Coronary artery (tissue), 2 donors: Measurements from ENCODE around the gene CAPN10.

ENCODE experiments used
- DNase-seq: peaks from one replicate; pipeline ENCODE4 v3.0.0-alpha.2; 2017; ENCODE audit warnings: low spot score
- H3K27ac ChIP-seq, 2 donors: fragments of 200-600 bp; sonication (generic); one replicate each; pipeline ENCODE4 v1.5.1; 2016 to 2019
- H3K4me3 ChIP-seq: fragments of 200-600 bp; sonication (generic); 2 replicates; pipeline ENCODE4 v1.5.1; 2016; ENCODE audit warnings: mild to moderate bottlenecking, moderate library complexity
- CTCF ChIP-seq: fragments of 200-600 bp; sonication (generic); IDR thresholded peaks from one replicate; pipeline ENCODE4 v1.5.1; 2019; ENCODE audit warnings: antibody characterized with exemption

Gene CAPN10

DNA sequence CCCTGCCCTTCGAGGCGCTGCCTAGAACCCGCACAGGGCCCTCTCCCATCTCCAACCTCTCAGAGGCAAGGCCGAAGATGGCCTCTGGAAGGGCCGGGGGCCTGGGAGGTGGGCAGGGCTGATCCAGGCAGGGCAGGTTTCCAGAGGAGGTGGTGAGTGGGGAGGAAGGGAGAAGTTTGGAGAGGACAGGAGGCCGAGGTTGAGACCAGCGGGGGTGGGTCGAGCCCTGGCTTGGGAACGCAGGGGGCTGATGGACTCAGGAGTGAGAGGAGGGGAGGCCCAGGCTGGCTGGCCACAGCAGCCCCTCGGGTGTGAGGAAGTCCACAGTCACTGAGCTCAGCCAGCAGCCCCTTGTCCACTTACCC lies 10.5 kb downstream of the CAPN10 start:
- no peak for TF ChIP-seq CTCF
- peak overlapping the region in 1 of 2 donors; percentile 17 for H3K27ac ChIP-seq
- H3K4me3 ChIP-seq, result no peak overlapping the region
- DNase-seq, result no peak

- Histone ChIP-seq H3K27ac (no peak overlapping the region), H3K4me3 (no peak overlapping the region)
- no peak for TF ChIP-seq CTCF
- no peak for DNase-seq
Measured at GRCh38 chr2:240597419-240598181, 11.1 kb downstream of the CAPN10 start.

- no peak for TF ChIP-seq CTCF
- H3K27ac ChIP-seq, result no peak overlapping the region
- H3K4me3 ChIP-seq, result no peak overlapping the region
- DNase-seq, result no peak
Measured at GRCh38 chr2:240598311-240598911, 11.9 kb downstream of the CAPN10 start.

DNA sequence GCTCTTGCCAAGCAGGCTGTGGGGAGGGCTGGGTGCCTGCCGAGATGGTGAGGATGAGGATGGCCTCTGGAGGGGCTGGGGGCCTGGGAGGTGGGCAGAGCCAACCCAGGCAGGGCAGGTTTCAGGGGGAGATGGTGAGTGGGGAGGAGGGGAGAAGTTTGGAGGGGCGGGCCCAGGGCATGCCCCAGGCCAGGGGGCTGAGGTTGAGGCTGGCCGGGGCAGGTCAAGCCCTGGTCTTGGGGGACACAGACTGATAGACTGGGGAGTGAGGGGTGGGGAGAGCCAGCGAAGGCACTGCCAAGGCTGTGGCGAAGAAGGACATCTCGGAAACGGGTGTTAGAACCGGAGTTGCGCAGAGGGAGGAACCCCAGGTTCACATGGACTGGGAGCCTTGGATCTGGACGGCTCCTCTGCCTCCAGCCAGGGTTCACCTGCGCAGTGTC lies 12.6 kb downstream of the CAPN10 start:
- Histone ChIP-seq H3K4me3 (no peak overlapping the region), H3K27ac (no peak overlapping the region)
- TF ChIP-seq CTCF, result no peak
- DNase-seq, result no peak

GRCh38 chr2:240600451-240600961 lies 14.0 kb downstream of the CAPN10 start:
- no peak for DNase-seq
- TF ChIP-seq CTCF, result no peak

GRCh38 chr2:240601061-240601830 lies 14.7 kb downstream of the CAPN10 start:
- no peak overlapping the region for H3K4me3 ChIP-seq
- no peak overlapping the region for H3K27ac ChIP-seq
- DNase-seq, result no peak
- no peak for TF ChIP-seq CTCF

More at GRCh38 chr2:240600451-240600961, 14.0 kb downstream of the CAPN10 start:
- no peak overlapping the region for H3K27ac ChIP-seq
- no peak overlapping the region for H3K4me3 ChIP-seq
